Transverse colon (tissue), 4 donors: ENCODE data around the gene HACL1. TPM values are rescaled to one million over a fixed set of nuclear protein-coding genes. Genes with fewer than 3 reads are reported as not detected.
A peak's percentile ranks its signal among the peaks of the same experiment; 100 is the strongest.

Experiments
- DNase-seq: peaks from one replicate; pipeline ENCODE4 v3.0.0-alpha.2; 2019
- H3K27ac ChIP-seq, 4 donors: fragments of 200-600 bp; sonication (generic); 2 replicates each; pipeline ENCODE4 v1.5.1; 2016 to 2018; ENCODE audit warnings: inconsistent platforms in 4 of 4
- H3K27me3 ChIP-seq: fragments of 200-600 bp; sonication (generic); 2 replicates; pipeline ENCODE4 v1.5.1; 2017; ENCODE audit warnings: inconsistent platforms
- H3K36me3 ChIP-seq, 4 donors: fragments of 200-600 bp; sonication (generic); 2 replicates each; pipeline ENCODE4 v1.5.1; 2017 to 2019; ENCODE audit warnings: inconsistent platforms in 4 of 4
- H3K4me1 ChIP-seq, 4 donors: fragments of 200-600 bp; sonication (generic); 2 replicates each; pipeline ENCODE4 v1.5.1; 2017 to 2020; ENCODE audit warnings: inconsistent platforms in 4 of 4
- H3K4me3 ChIP-seq, 4 donors: fragments of 200-600 bp; sonication (generic); 1 replicate in 1 of 4; 2 replicates in 3 of 4; pipeline versions ENCODE4 v1.5.1 to v1.6.1; 2017 to 2019; ENCODE audit warnings: inconsistent platforms in 4 of 4
- H3K9me3 ChIP-seq, 2 donors: fragments of 200-600 bp; sonication (generic); 2 replicates each; pipeline ENCODE4 v1.5.1; 2017 to 2019; ENCODE audit warnings: inconsistent platforms in 2 of 2
- EP300 ChIP-seq: sonication (generic); formaldehyde crosslinking; IDR thresholded peaks from one replicate; pipeline ENCODE4 v1.6.1; 2017; ENCODE audit warnings: antibody characterized with exemption, low read depth
- POLR2A ChIP-seq: fragments of 450-650 bp; IDR thresholded peaks from one replicate; pipeline ENCODE4 v1.6.1; 2016; ENCODE audit warnings: antibody characterized with exemption, mild to moderate bottlenecking, moderate library complexity
- POLR2AphosphoS5 ChIP-seq, 3 donors: sonication (generic); formaldehyde crosslinking; IDR thresholded peaks; one replicate each; pipeline ENCODE4 v1.6.1; 2016; ENCODE audit warnings: antibody characterized with exemption in 3 of 3
- WGBS, 2 donors: methylation state at CpG; one replicate each; pipeline ENCODE4 v1.1.5; 2018; ENCODE audit warnings: low coverage in 1 of 2; 5-methylcytosine and 5-hydroxymethylcytosine counted together
- in situ Hi-C, 4 donors: fragments of 200-750 bp; cut with MboI; loops; one replicate each; pipeline versions ENCODE4 v1.15.0 to v1.15.1; 2017; ENCODE audit warnings: low sequenced_read_pairs in 3 of 4, low pct_ligation_motif_present in 1 of 4, low pct_unique_long_range_greater_than_20kb in 1 of 4
- intact Hi-C: fragments of 100-400 bp; cut with DNase I; formaldehyde crosslinking; loops from one replicate; pipeline ENCODE4 v1.15.1; 2023; ENCODE audit warnings: low total_unique reads
- total RNA-seq, 4 donors: library from RNA; depleted of rRNA; stranded (reverse); fragments of >200 nt; gene quantifications; one replicate each; pipeline ENCODE4 v1.1.0, GENCODE V29; 2016
- TF ChIP-seq, protein P1 (sequence below), 5 experiments: fragments of 200-600 bp in 3 of 5; fragments of 450-650 bp in 2 of 5; sonication (generic) in 3 of 5; IDR thresholded peaks; 1 replicate in 2 of 5; 2 replicates in 3 of 5; pipeline ENCODE4 v1.5.1; 2016 to 2017; ENCODE audit warnings: antibody characterized with exemption in 5 of 5, inconsistent platforms in 3 of 5, mild to moderate bottlenecking in 2 of 5, moderate library complexity in 1 of 5

The HACL1 gene
- total RNA-seq, 4 donors from 2014 or later: 7.5 to 21.3 (median 17.1) TPM

DNA sequence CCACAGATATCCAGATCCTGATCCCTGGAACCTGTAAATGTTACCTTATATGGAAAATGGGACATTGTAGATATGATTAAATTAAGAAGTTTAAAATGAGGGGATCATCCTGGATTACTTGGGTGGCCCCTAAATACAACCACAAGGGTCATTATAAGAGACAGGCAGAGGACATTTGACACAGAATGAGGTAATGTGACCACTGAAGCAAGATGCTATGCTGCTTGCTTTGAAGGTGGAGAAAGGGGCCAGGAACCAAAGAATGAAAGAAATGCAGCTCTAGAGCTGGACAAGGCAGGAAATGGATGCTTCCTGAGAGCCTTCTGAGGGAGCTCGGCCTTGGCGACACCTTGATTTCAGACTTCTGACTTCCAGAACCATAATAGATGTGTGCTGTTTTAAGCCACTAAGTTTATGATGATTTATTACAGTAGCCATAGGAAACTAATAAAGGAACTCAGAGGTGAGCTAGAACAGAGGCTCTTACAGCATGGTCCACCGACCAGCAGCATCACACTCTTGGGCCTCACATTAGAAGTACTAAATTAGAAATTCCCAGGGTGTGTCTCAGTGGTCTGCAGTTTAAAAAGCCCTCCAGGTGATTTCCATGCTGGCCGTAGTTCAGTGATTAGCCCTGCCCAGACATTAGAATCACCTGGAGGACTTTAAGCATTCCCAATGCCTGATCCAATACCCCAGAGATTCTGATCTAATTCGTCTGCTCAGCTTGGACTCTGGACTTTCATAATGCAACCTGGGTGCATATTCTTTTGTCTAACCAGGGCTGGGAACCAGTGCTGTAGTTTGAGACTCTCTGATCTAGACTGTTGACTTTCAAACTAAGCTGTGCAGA lies 87.3 kb downstream of the HACL1 start:
- Histone ChIP-seq H3K9me3 (no peaks in the 10 kb centered on the region), H3K27ac (no peak overlapping the region), H3K4me3 (no peak overlapping the region), H3K36me3 (no peaks in the 10 kb centered on the region), H3K27me3 (no peaks in the 10 kb centered on the region), H3K4me1 (peaks cover 0 to 9% (median 0%) of the 10 kb centered on the region in 4 donors)
- intact Hi-C loops: no loop called here
- WGBS, 2 donors: 82% methylated on average over 5 of the region's 5 CpGs; no CpG with 5 or more reads in 1 of the 2 donors
- TF ChIP-seq EP300: no peak
- no peak for TF ChIP-seq POLR2A
- no peak for TF ChIP-seq POLR2AphosphoS5 (IDR thresholded peaks at IDR 0.05)
- TF ChIP-seq, protein P1, sequence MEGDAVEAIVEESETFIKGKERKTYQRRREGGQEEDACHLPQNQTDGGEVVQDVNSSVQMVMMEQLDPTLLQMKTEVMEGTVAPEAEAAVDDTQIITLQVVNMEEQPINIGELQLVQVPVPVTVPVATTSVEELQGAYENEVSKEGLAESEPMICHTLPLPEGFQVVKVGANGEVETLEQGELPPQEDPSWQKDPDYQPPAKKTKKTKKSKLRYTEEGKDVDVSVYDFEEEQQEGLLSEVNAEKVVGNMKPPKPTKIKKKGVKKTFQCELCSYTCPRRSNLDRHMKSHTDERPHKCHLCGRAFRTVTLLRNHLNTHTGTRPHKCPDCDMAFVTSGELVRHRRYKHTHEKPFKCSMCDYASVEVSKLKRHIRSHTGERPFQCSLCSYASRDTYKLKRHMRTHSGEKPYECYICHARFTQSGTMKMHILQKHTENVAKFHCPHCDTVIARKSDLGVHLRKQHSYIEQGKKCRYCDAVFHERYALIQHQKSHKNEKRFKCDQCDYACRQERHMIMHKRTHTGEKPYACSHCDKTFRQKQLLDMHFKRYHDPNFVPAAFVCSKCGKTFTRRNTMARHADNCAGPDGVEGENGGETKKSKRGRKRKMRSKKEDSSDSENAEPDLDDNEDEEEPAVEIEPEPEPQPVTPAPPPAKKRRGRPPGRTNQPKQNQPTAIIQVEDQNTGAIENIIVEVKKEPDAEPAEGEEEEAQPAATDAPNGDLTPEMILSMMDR (IDR thresholded peaks at IDR 0.05): no peak
- DNase-seq: no peak
- in situ Hi-C loops: no loop called here

DNA sequence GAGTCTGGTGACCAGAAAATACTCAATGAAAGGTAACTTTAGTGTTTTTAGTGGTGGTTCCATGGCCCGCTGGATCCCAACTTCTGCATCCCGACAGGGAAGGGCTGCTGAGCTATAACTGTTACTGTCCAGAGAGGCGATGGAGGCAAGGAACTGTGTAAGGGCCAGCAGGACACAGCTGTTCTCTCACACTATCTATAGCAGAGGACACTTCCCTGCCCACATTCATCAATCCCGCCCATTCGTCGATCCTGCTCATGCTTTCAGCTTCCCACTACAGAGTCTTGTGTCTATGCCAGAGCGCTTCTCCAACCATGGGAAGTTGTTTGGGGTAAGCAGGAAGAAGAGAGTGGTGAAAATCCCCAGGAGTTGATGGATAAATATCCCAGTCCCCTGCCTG lies 88.3 kb downstream of the HACL1 start:
- 84 to 87% methylated on average over 3 to 7 of the region's 7 CpGs for WGBS, 2 donors
- intact Hi-C loops (no loop called here), in situ Hi-C loops (no loop called here)
- DNase-seq: no peak
- Histone ChIP-seq H3K4me1 (peaks cover 0 to 9% (median 0%) of the 10 kb centered on the region in 4 donors), H3K27ac (no peak overlapping the region), H3K9me3 (no peaks in the 10 kb centered on the region), H3K27me3 (no peaks in the 10 kb centered on the region), H3K36me3 (no peaks in the 10 kb centered on the region), H3K4me3 (no peak overlapping the region)
- TF ChIP-seq EP300 (no peak), POLR2AphosphoS5 (IDR thresholded peaks at IDR 0.05) (no peak), POLR2A (no peak)
- TF ChIP-seq, protein P1 (IDR thresholded peaks at IDR 0.05): no peak

DNA sequence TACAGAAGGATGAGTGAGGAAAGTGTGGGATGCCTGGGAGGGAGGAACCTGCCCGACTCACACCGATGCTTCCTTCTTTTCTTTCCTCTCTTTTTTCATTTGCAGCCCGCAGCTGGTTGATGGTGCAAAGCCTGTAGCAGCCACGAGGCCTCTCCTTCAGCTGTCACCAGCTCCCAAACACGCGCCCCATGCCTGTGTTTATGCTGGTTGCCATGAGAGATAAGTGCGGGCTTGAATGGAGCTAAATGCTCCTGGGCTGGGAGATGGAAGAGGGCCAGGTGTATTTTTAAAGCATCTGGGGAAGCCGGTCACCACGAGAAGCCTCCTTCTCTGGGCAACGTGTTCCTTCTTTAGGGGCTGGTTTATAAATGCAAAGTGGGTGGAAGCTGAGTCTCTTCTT lies 89.2 kb downstream of the HACL1 start:
- in situ Hi-C loops: no loop called here
- TF ChIP-seq, protein P1 (IDR thresholded peaks at IDR 0.05): no peak
- peak in 1 of 3 donors; percentile 28 for TF ChIP-seq POLR2AphosphoS5 (IDR thresholded peaks at IDR 0.05)
- no peak overlapping the region for H3K27ac ChIP-seq
- 36 to 40% methylated on average over 5 to 10 of the region's 10 CpGs for WGBS, 2 donors
- no peak for DNase-seq
- H3K4me1 ChIP-seq: peaks cover 0 to 9% (median 0%) of the 10 kb centered on the region in 4 donors
- no peaks in the 10 kb centered on the region for H3K36me3 ChIP-seq
- no peak overlapping the region for H3K4me3 ChIP-seq
- no peaks in the 10 kb centered on the region for H3K9me3 ChIP-seq
- H3K27me3 ChIP-seq: no peaks in the 10 kb centered on the region
- intact Hi-C loops: no loop called here

DNA sequence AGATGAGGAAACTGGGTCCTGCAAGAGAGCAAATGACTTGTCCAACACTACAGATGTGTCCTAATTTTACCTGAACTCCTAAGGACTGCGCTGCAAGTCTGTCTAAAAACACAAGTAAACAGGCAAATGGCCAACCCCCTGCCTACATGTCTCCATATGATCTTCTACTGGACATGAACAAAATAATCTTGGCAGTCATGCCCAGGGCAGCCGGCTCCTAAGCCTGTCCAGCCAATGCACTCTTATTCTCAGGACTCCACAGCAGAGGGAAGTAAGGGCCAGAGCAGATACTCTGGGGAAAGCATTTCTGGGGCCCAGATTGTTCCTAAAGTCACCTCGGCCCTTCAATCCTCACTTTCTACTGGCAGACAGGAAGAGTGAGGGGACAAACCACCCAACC lies 90.2 kb downstream of the HACL1 start:
- WGBS, 2 donors: 97 to 100% methylated on average over 1 to 3 of the region's 3 CpGs
- intact Hi-C loops: no loop called here

More for the DNA sequence above, 90.2 kb downstream of the HACL1 start:
- Histone ChIP-seq H3K27me3 (no peaks in the 10 kb centered on the region), H3K4me1 (peaks cover 0 to 9% (median 0%) of the 10 kb centered on the region in 4 donors), H3K9me3 (no peaks in the 10 kb centered on the region), H3K27ac (no peak overlapping the region), H3K36me3 (no peaks in the 10 kb centered on the region), H3K4me3 (no peak overlapping the region)
- TF ChIP-seq EP300: no peak
- DNase-seq: no peak
- in situ Hi-C loops: no loop called here

Other genes starting within 250 kb of the HACL1 start
- 1 to 10 TPM; 2.6 to 9.6 (median 9.0) TPM for gene METTL6, start 174.0 kb downstream of the HACL1 start, total RNA-seq
- gene EAF1, start 174.0 kb downstream of the HACL1 start, total RNA-seq: 10 to 100 TPM; 19.1 to 37.0 (median 26.4) TPM
- 1 to 10 TPM in 1 of 4 donors, under 1 TPM in 1, not detected in 2; 0.68 to 1.7 TPM for gene COLQ, start 79.9 kb downstream of the HACL1 start, total RNA-seq
- 10 to 100 TPM; 21.3 to 49.6 (median 36.3) TPM for gene BTD, start 176 bp upstream of the HACL1 start, total RNA-seq
- gene ANKRD28, start 196.4 kb upstream of the HACL1 start, total RNA-seq: 10 to 100 TPM; 39.0 to 81.1 (median 49.5) TPM